Measurements from ENCODE around the gene CD6.
A peak's percentile ranks its signal among the peaks of the same experiment; 100 is the strongest.

CD6 gene

GRCh38 chr11:60971520-60971919 is at the start of gene CD6:
Gene CD6, plus strand, starts transcription at chr11:60971680. Its CDS starts 186 bp downstream, at chr11:60971866.
- ATAC-seq: peak; percentile 71 to 77

- no peak for ATAC-seq
Observed at GRCh38 chr11:60921777-60922335, 49.6 kb upstream of the CD6 start.

GRCh38 chr11:60922906-60923305 is 48.6 kb upstream of the CD6 start:
- no peak for ATAC-seq

GRCh38 chr11:60923326-60923725 is 48.2 kb upstream of the CD6 start:
- ATAC-seq: no peak

GRCh38 chr11:60923800-60924109 is 47.7 kb upstream of the CD6 start:
- ATAC-seq: no peak

- peak; percentile 19 to 27 for ATAC-seq
Observed at GRCh38 chr11:60924110-60924905, 47.2 kb upstream of the CD6 start, which contains the start of gene TMEM132A. Gene TMEM132A, plus strand, starts transcription at chr11:60924460. Its CDS starts 174 bp downstream, at chr11:60924634.

GRCh38 chr11:60924906-60925853 is 46.3 kb upstream of the CD6 start:
- ATAC-seq: peak; percentile 11 to 37

- no peak for ATAC-seq
Observed at GRCh38 chr11:60925868-60926267, 45.6 kb upstream of the CD6 start.

GRCh38 chr11:60926500-60926899 is 45.0 kb upstream of the CD6 start:
- ATAC-seq: no peak

- no peak for ATAC-seq
Observed at GRCh38 chr11:60927061-60927592, 44.4 kb upstream of the CD6 start.

GRCh38 chr11:60927600-60927999 is 43.9 kb upstream of the CD6 start:
- ATAC-seq: no peak

- no peak for ATAC-seq
Observed at GRCh38 chr11:60928563-60929001, 42.9 kb upstream of the CD6 start.

- no peak for ATAC-seq
Observed at GRCh38 chr11:60929764-60930163, 41.7 kb upstream of the CD6 start.

- no peak for ATAC-seq
Observed at GRCh38 chr11:60930394-60930793, 41.1 kb upstream of the CD6 start.

GRCh38 chr11:60931917-60932316 is 39.6 kb upstream of the CD6 start:
- no peak for ATAC-seq

- ATAC-seq: no peak
Observed at GRCh38 chr11:60932605-60933356, 38.7 kb upstream of the CD6 start.

- no peak for ATAC-seq
Observed at GRCh38 chr11:60933416-60934123, 37.9 kb upstream of the CD6 start.

- no peak for ATAC-seq
Observed at GRCh38 chr11:60934124-60934789, 37.2 kb upstream of the CD6 start.

GRCh38 chr11:60934790-60935605 is 36.5 kb upstream of the CD6 start:
- no peak for ATAC-seq

All from activated CD4-positive, CD25-positive, alpha-beta regulatory T cell treated with anti-CD3 and anti-CD28 coated beads, Interleukin-2, amount 50 U/mL, for 24 hours (primary cell).